ENCODE results near the gene NEK11. TPM values are rescaled to one million over a fixed set of nuclear protein-coding genes. Genes with fewer than 3 reads are reported as not detected.

The NEK11 gene
- total RNA-seq, 4 donors from 2014 or later, result 4.7 to 11.2 (median 7.0) TPM

DNA sequence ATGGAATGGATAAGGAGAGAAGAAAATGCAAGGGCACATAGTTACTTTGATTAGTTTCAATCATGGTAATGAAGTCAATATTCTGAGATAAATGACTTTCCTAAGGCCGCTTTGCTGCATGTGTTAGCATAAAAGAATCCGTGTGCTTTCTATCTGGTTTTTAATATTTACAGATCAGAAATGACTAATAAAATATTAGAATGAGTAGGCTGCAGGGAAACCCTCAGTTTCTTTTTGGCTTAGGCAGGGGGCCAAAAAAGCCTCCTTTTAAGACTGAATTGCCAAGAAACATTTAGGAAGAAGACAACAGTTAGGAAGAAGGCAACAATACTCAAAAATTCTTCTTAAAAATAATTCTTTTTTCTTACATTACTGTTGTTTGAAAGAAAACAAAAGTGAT is 11.6 kb downstream of the NEK11 start:
- TF ChIP-seq, protein P1, sequence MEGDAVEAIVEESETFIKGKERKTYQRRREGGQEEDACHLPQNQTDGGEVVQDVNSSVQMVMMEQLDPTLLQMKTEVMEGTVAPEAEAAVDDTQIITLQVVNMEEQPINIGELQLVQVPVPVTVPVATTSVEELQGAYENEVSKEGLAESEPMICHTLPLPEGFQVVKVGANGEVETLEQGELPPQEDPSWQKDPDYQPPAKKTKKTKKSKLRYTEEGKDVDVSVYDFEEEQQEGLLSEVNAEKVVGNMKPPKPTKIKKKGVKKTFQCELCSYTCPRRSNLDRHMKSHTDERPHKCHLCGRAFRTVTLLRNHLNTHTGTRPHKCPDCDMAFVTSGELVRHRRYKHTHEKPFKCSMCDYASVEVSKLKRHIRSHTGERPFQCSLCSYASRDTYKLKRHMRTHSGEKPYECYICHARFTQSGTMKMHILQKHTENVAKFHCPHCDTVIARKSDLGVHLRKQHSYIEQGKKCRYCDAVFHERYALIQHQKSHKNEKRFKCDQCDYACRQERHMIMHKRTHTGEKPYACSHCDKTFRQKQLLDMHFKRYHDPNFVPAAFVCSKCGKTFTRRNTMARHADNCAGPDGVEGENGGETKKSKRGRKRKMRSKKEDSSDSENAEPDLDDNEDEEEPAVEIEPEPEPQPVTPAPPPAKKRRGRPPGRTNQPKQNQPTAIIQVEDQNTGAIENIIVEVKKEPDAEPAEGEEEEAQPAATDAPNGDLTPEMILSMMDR (IDR thresholded peaks at IDR 0.05; ENCODE audit: low read depth), result no peak

DNA sequence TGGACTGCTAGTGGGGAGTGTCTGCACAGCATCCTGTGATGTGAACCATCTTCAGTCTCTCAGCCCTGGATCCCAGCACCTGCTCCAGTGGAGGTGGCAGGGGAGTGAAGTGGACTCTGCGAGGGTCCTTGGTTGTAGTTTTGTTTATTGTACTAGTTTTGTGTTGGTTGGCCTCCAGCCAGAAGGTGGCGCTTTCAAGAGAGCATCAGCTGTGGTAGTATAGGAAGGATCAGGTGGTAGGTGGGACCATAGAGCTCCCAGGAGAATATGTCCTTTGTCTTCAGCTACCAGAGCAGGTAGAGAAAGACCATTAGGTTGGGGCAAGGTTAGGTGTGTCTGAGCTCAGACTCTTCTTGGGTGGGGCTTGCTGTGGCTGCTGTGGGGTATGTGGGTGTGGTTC is 20.9 kb downstream of the NEK11 start:
- TF ChIP-seq, protein P1 (IDR thresholded peaks at IDR 0.05; ENCODE audit: low read depth), result no peak

DNA sequence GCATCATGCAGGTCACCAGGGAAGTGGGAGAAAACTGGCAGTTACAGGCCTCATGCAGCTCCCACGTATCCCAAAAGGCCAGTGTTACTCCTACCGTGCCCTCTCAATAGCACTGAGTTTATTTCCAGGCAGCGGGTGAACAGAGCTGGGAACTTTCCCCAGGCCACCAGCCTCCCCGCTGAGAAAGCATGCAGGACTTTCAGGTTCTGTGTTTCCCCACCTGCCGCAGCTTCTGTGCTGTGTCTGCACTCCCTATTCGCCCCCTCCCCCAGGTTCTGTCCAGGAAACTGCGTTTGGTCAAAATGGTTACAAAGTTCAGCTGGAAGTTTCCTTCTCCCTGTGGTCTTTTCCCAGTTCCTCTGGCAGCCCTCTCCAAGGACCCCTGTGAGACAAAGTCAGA is 21.4 kb downstream of the NEK11 start:
- TF ChIP-seq, protein P1 (IDR thresholded peaks at IDR 0.05; ENCODE audit: low read depth), result no peak

DNA sequence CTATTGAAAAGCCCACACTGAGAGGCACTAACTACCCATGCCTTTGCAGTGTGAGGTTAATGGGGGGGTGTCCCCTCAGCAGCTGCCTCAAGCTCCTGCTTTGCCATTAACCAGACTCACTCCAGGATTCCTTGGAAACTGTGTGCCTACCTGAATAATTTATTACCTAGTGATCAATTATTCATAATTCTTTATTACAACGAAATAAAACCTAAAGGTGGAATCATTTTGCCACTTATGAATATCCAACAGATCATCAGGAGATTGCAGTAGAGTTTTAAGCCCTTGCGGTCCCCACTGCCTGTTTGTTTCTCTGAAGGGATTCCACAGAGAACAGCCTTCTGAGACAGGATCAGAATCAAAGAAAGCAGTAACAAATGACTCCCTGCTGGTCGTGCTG is 23.3 kb downstream of the NEK11 start:
- TF ChIP-seq, protein P1 (IDR thresholded peaks at IDR 0.05; ENCODE audit: low read depth), result no peak

DNA sequence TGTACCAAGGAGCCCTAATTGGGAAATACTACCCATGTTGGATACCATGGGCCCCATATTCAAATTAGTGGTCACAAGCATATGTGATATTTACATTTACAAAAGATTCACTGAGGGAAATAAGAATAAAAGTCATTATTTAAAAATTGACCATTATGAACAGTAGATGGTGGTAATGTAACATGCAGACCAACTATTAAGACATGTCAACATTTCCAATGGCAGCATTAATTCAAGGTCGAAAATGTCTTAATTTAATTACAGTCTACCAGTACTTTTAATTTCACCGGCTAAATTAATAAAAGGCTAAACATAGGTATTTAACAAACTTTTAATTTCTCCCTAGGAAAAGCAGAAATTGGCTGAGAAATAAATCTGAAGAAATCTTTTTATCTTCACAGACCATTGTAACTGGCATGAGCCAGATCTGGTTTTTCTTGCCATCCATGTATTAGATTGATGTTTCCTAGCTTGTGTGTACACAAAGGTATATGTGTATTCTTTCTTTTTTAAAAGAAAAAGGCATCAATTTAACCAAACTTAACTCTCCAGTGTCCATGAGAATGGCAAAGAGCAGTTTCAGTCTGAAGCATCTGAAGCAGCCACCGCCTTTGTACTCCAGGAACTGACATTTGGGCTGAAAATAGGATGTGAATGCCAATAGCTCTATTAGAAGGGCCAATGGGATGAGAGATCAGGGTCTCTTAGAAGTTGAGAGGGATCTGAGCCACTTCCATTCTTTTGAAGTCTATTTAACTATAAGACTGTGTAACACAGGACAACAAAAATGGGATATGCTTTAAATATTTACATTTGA is 26.6 kb downstream of the NEK11 start:
- TF ChIP-seq, protein P1 (IDR thresholded peaks at IDR 0.05; ENCODE audit: low read depth), result no peak

DNA sequence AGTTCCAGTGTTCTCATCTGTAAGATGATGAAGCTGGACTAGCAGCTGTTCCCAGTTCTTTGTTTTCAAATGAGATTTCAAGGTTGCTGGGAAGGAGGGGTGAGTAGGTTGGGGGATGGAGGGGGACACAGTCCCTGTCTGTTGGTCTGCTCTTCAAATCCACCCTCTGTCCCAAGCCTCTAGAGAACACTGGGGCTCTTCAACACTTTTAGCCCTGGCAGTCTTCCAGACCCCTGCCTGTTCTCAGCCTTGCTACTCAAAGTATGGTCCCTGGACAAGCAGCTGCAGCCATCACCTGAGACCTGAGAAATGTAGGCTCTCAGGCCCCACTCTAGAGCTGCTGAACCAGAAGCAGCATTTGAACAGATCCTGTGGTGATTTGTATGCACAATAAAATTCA is 41.3 kb downstream of the NEK11 start:
- TF ChIP-seq, protein P1 (IDR thresholded peaks at IDR 0.05; ENCODE audit: low read depth), result no peak

DNA sequence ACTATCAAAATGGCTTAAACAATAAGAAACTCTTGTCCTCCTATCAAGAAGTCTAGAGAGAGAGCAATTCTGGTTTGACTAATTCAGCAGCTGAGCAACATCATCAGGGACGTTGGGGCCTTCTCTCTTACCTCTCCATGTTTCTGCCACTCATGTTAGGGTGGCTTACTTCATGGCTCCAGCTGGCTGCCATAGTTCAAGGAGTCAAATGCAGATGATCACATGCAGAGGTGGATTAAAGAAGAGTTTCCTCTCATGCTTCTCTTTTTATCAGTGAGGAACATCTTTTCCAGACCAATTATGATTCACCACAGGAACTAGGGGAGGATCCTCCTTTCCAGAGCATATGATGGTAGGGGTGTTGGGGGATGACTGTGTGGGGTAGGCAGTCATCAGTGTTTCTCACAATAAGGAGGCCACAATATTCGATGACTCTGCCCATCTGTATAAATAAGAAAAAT is 45.5 kb downstream of the NEK11 start:
- TF ChIP-seq, protein P1 (IDR thresholded peaks at IDR 0.05; ENCODE audit: low read depth), result no peak

Measured in subcutaneous adipose tissue (tissue), 4 donors.